NCI-H446 (cell line): ENCODE measurements around the gene NFKBIE.

Experiments used
- DNase-seq, 2 experiments: peaks; one replicate each; lab custom pipeline; 2025; lab: John Stamatoyannopoulos, UW

Gene NFKBIE

GRCh38 chr6:44226368-44227147 lies 38.8 kb downstream of the NFKBIE start:
- DNase-seq: no peak

GRCh38 chr6:44225579-44226325 lies 39.6 kb downstream of the NFKBIE start:
- no peak for DNase-seq

GRCh38 chr6:44224965-44225305 lies 40.4 kb downstream of the NFKBIE start:
- DNase-seq: no peak

- peak in 1 of 2 experiments; percentile 17 for DNase-seq
Measured at GRCh38 chr6:44224029-44224964, 41.1 kb downstream of the NFKBIE start.

GRCh38 chr6:44223319-44224028 lies 41.9 kb downstream of the NFKBIE start, which contains the start of gene SLC29A1:
Gene SLC29A1, plus strand, starts transcription at chr6:44223595. Its CDS starts 3,719 bp downstream, at chr6:44227314.
- peak; percentile 11 to 73 for DNase-seq

- no peak for DNase-seq
Measured at GRCh38 chr6:44222486-44223318, 42.6 kb downstream of the NFKBIE start.

GRCh38 chr6:44221961-44222335 lies 43.4 kb downstream of the NFKBIE start:
- DNase-seq: no peak

- DNase-seq: peak; percentile 91 to 96
Measured at GRCh38 chr6:44221291-44221960, 43.9 kb downstream of the NFKBIE start.

GRCh38 chr6:44220913-44221290 lies 44.4 kb downstream of the NFKBIE start:
- DNase-seq: no peak

GRCh38 chr6:44219815-44220784 lies 45.3 kb downstream of the NFKBIE start:
- no peak for DNase-seq

- no peak for DNase-seq
Measured at GRCh38 chr6:44219053-44219814, 46.1 kb downstream of the NFKBIE start.

GRCh38 chr6:44217332-44218143 lies 47.8 kb downstream of the NFKBIE start:
- DNase-seq: peak; percentile 83 to 94

- DNase-seq: peak in 1 of 2 experiments; percentile 40
Measured at GRCh38 chr6:44216677-44217331, 48.5 kb downstream of the NFKBIE start, which contains the start of gene MYMX. Gene MYMX, plus strand, starts transcription at chr6:44216926. Its CDS starts 546 bp downstream, at chr6:44217472.

- no peak for DNase-seq
Measured at GRCh38 chr6:44214307-44214706, 51.0 kb downstream of the NFKBIE start.

GRCh38 chr6:44211284-44211683 lies 54.1 kb downstream of the NFKBIE start:
- DNase-seq: no peak
